HepG2 (cell line): ENCODE results near the gene EPO. TPM values are rescaled to one million over a fixed set of nuclear protein-coding genes. Genes with fewer than 3 reads are reported as not detected.

Experiments used
- FUBP1 ChIP-seq: sonication (generic); formaldehyde crosslinking; IDR thresholded peaks from 2 replicates; pipeline ENCODE4 v1.5.1; 2020; ENCODE audit warnings: missing genetic modification reagents, mild to moderate bottlenecking, borderline replicate concordance
- LBX2 ChIP-seq: sonication (generic); formaldehyde crosslinking; IDR thresholded peaks from 2 replicates; pipeline ENCODE4 v1.5.0; 2020; ENCODE audit warnings: missing genetic modification reagents, mild to moderate bottlenecking, borderline replicate concordance
- MYNN ChIP-seq: sonication (generic); formaldehyde crosslinking; IDR thresholded peaks from 2 replicates; pipeline ENCODE4 v1.4.0; 2020; ENCODE audit warnings: mild to moderate bottlenecking, low read depth, missing genetic modification reagents
- REL ChIP-seq: sonication (generic); formaldehyde crosslinking; conservative IDR thresholded peaks from 2 replicates; pipeline ENCODE4 v1.8.0; 2022; ENCODE audit warnings: mild to moderate bottlenecking, missing genetic modification reagents, moderate library complexity
- SRF ChIP-seq: IDR thresholded peaks from 2 replicates; pipeline ENCODE4 v1.6.1; 2011; ENCODE audit warnings: mild to moderate bottlenecking, low read depth, low read length, moderate library complexity
- TGIF2 ChIP-seq: IDR thresholded peaks from 2 replicates; pipeline ENCODE4 v1.6.1; 2016; ENCODE audit warnings: control low read depth, missing compliant biosample characterization
- TP53 ChIP-seq: sonication (generic); formaldehyde crosslinking; conservative IDR thresholded peaks from 2 replicates; pipeline ENCODE4 v1.4.0; 2020; ENCODE audit warnings: missing genetic modification reagents
- ZNF33B ChIP-seq: sonication (generic); formaldehyde crosslinking; IDR thresholded peaks from 2 replicates; pipeline ENCODE4 v1.5.1; 2020; ENCODE audit warnings: mild to moderate bottlenecking, missing genetic modification reagents
- ZNF687 ChIP-seq: sonication (generic); formaldehyde crosslinking; IDR thresholded peaks from 2 replicates; pipeline ENCODE4 v1.5.1; 2020; ENCODE audit warnings: mild to moderate bottlenecking, missing genetic modification reagents, moderate library complexity
- ZNF776 ChIP-seq: sonication (generic); formaldehyde crosslinking; IDR thresholded peaks from 2 replicates; pipeline ENCODE4 v1.4.0; 2020; ENCODE audit warnings: mild to moderate bottlenecking, missing genetic modification reagents
- polyA plus RNA-seq, 8 experiments: library from polyadenylated mRNA; depleted of rRNA in 3 of 8; stranded (reverse) in 7 of 8; unstranded in 1 of 8; fragments of >200 nt; fragmentation: Illumina TruSeq in 4 of 8; extraction: Trizol in 4 of 8; gene quantifications; 2 replicates each; pipeline versions ENCODE4 v1.2.1 to v1.2.3, GENCODE V29; 2011 to 2016; ENCODE audit warnings: low read depth in 4 of 8, missing spikeins in 1 of 8, mixed read lengths in 1 of 8; ENCODE audit not compliant: insufficient read depth in 1 of 8
- total RNA-seq, 5 experiments: library from RNA; depleted of rRNA; stranded (reverse); fragments of >200 nt; fragmentation: Illumina TruSeq; extraction: Trizol; gene quantifications; 2 replicates each; pipeline ENCODE4 v1.2.3, GENCODE V29; 2016; ENCODE audit warnings: low read depth in 1 of 5
- TF ChIP-seq, protein P1 (sequence below): sonication (generic); formaldehyde crosslinking; IDR thresholded peaks from 2 replicates; pipeline ENCODE4 v1.9.0; 2022; ENCODE audit warnings: low read depth, missing genetic modification reagents
- TF ChIP-seq, protein P2 (sequence below): sonication (generic); formaldehyde crosslinking; IDR thresholded peaks from 2 replicates; pipeline ENCODE4 v1.4.0; 2020; ENCODE audit warnings: missing genetic modification reagents

The EPO gene
- total and polyA plus RNA-seq, 2 of the 13 experiments (the other 11 are each of a cell fraction or from before 2014, with no cell fraction given), result 10.3 to 25.7 TPM

GRCh38 chr7:100691676-100692577, 28.3 kb upstream of the EPO start (continued):
- TF ChIP-seq MYNN (no peak), LBX2 (CRISPR knock-in tag) (no peak), REL (CRISPR knock-in tag) (no peak), ZNF776 (no peak), ZNF687 (peak; percentile 75), TGIF2 (CRISPR knock-in tag) (0 out of 2 replicates have a peak, but pooled peaks have one; percentile 22), TP53 (CRISPR knock-in tag) (no peak), FUBP1 (CRISPR knock-in tag) (no peak), SRF (no peak), ZNF33B (CRISPR knock-in tag) (no peak)
- TF ChIP-seq, protein P1, sequence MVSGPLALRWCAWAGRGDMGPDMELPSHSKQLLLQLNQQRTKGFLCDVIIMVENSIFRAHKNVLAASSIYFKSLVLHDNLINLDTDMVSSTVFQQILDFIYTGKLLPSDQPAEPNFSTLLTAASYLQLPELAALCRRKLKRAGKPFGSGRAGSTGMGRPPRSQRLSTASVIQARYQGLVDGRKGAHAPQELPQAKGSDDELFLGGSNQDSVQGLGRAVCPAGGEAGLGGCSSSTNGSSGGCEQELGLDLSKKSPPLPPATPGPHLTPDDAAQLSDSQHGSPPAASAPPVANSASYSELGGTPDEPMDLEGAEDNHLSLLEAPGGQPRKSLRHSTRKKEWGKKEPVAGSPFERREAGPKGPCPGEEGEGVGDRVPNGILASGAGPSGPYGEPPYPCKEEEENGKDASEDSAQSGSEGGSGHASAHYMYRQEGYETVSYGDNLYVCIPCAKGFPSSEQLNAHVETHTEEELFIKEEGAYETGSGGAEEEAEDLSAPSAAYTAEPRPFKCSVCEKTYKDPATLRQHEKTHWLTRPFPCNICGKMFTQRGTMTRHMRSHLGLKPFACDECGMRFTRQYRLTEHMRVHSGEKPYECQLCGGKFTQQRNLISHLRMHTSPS (CRISPR knock-in tag), result no peak
- TF ChIP-seq, protein P2, sequence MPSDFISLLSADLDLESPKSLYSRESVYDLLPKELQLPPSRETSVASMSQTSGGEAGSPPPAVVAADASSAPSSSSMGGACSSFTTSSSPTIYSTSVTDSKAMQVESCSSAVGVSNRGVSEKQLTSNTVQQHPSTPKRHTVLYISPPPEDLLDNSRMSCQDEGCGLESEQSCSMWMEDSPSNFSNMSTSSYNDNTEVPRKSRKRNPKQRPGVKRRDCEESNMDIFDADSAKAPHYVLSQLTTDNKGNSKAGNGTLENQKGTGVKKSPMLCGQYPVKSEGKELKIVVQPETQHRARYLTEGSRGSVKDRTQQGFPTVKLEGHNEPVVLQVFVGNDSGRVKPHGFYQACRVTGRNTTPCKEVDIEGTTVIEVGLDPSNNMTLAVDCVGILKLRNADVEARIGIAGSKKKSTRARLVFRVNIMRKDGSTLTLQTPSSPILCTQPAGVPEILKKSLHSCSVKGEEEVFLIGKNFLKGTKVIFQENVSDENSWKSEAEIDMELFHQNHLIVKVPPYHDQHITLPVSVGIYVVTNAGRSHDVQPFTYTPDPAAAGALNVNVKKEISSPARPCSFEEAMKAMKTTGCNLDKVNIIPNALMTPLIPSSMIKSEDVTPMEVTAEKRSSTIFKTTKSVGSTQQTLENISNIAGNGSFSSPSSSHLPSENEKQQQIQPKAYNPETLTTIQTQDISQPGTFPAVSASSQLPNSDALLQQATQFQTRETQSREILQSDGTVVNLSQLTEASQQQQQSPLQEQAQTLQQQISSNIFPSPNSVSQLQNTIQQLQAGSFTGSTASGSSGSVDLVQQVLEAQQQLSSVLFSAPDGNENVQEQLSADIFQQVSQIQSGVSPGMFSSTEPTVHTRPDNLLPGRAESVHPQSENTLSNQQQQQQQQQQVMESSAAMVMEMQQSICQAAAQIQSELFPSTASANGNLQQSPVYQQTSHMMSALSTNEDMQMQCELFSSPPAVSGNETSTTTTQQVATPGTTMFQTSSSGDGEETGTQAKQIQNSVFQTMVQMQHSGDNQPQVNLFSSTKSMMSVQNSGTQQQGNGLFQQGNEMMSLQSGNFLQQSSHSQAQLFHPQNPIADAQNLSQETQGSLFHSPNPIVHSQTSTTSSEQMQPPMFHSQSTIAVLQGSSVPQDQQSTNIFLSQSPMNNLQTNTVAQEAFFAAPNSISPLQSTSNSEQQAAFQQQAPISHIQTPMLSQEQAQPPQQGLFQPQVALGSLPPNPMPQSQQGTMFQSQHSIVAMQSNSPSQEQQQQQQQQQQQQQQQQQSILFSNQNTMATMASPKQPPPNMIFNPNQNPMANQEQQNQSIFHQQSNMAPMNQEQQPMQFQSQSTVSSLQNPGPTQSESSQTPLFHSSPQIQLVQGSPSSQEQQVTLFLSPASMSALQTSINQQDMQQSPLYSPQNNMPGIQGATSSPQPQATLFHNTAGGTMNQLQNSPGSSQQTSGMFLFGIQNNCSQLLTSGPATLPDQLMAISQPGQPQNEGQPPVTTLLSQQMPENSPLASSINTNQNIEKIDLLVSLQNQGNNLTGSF (CRISPR knock-in tag), result no peak
